SK-N-MC (cell line): ENCODE results near the gene ARMC6.

Experiments
- EZH2 ChIP-seq: fragments of 200-600 bp; sonication (generic); IDR thresholded peaks from one replicate; pipeline ENCODE4 v1.6.1; 2017; ENCODE audit warnings: antibody characterized with exemption
- FOXP2 ChIP-seq: optimal IDR thresholded peaks from 2 replicates; pipeline ENCODE3; 2011; ENCODE audit warnings: mild to moderate bottlenecking, moderate library complexity; ENCODE audit not compliant: insufficient read depth; ENCODE audit errors: extremely low read length, control extremely low read depth
- POLR2AphosphoS5 ChIP-seq: IDR thresholded peaks from 2 replicates; pipeline ENCODE4 v1.6.1; 2012; ENCODE audit warnings: mild to moderate bottlenecking, low read depth, low read length, borderline replicate concordance

DNA sequence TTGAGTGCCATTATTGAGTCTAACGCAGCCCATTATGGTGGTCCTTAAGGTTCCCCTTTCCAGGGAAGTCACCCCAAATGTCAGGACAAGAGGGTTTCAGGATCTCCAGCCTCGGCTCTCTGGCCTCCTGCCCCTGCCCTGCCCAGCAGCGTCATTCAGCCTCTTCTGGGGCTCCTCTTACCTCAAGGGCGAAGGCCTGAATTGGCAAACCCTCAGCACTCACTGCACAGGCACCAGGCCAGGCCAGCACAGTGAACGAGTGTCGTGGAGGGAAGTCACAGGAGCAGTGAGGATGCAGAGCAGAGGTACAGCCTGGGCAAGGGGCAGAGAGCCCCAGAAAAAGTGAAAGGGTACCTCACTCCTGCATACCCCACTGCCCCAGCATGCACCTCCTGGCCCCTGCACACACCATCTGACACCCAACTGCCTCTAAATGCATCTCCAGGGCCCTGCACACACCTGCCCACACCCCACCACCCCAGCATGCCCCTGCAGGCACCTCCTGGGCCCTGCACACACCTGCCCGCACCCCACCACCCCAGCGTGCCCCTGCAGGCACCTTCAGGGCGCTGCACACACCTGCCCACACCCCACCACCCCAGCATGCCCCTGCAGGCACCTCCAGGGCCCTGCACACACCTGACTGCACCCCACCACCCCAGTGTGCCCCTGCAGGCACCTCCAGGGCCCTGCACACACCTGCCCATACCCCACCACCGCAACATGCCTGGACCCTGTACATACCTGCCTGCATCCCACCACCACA, 50.2 kb downstream of the ARMC6 start:
- TF ChIP-seq POLR2AphosphoS5 (no peak), EZH2 (no peak), FOXP2 (no peak)
